Activated effector memory CD4-positive, alpha-beta T cell treated with Interleukin-2 at 50 U/mL for 16 hours (primary cell): ENCODE results near the gene BBC3.

ENCODE experiments used
- DNase-seq: peaks from one replicate; pipeline ENCODE4 v3.0.0-alpha.2; 2020

The BBC3 gene

DNA sequence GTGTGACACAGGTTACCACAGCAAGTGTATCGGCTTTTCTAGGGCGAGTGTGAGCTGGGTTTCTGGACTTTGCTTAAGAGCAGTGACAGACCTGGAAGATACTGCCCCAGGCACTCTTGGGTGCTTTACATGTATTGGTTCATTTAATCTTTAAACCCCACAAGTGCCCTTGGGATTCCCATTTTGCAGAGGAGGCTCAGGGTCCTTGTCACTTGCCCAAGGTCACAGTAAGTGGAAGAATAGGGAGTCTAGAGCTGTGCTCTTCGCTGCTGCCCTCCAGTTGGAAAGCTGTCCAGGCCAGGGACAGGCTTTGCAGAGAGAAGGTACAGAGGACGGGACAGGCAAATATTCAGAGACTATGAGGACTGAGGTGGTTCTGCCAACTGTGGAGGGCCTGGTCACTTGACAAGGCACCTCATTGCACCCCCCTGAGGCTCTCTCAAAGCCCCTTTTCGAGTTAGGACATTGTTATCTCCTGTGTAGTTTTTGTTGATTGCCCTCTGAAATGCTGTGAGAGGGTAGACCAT, 42.4 kb downstream of the BBC3 start:
- no peak for DNase-seq

DNA sequence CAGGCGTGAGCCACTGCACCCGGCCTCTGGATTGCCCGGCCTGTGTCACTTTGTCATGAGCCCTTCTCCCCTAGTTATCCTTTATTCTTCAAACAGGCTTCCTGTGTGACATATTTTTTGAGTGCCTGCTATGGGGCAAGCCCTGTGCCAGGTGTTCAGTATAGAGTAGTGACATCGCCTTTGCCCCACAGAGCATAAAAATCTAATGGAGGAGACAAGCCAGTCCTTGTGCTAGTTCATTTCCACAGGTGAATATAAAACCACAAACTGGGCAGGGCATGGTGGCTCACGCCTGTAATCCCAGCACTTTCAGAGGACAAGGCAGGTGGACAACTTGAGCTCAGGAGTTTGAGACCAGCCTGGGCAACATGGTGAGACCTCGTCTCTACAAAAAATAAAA, 43.2 kb downstream of the BBC3 start:
- no peak for DNase-seq

DNA sequence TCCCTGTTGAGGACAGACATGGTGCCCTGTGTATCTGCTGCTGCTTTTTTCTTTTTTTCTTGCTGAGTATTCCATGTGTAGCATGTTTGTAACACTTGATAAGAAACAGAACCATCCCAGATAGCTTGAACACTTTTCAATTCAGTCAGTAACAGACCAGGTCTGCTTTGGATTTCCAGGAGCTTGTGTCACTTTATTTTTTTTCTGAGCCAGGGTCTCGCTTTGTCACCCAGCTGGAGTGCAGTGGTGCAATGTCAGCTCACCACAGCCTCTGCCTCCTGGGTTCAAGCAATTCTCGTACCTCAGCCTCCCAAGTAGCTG, 43.7 kb downstream of the BBC3 start:
- DNase-seq: no peak

DNA sequence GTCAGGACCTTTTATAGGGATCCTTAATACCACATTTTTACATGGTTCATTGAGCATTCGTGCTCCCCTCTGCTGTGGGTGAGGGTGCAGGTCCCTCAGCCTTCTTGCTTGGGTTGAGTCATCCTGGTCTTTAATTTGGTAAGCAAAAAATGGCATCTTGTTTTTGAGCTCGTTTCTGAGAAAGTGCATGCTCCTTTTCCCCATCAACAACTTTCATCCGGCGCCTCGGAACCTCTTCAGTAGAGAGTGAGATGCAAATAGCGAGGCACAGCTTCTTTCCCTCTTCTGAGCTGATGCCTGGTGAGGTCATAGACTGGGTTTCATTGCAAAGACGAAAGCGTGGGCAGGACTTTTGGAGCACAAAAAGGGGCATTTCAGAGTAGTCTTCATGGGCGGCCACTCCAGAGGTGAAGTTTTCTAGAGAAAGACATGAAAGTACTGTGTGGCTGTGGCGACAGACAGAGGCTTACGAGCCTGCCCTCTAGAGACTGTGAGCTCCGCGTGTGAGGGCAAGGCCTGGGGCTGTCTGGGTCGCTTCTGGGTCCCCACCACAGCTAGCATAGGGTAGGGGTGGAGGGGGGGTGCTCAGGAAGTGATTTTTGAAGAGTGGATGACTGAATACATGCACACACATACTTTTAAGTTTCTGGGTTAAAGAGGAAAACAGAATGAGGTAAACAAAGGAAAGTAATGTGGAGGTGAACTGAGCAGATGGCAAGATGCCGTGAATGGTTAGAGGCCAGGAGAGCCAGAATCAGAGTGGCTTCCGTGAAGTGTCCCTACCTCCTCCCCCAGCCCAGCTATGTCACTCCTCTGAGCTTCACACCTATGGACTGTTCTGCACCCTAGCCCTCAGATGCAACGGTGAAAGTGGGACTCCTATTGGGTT, 44.3 kb downstream of the BBC3 start:
- DNase-seq: peak; percentile 75

DNA sequence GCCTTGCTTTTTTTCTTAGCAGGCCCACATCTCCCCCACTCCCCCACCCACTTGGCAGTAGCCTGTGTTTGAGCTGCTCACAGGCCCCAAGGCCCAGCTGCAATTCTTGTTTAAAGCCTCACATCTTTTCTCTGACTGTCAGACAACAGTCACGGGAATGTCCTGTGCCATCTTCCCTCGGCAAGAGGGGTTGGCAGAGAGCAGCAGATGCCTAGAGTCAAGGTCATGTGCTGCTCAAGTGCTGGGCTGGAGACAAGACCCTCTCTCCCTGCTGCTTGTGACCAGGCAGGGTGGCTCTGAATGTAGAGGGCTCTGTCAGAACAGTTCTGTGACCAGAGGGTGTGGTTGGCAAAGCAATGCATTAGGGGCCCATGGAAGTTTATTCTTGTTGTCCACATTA, 47.4 kb downstream of the BBC3 start:
- no peak for DNase-seq

DNA sequence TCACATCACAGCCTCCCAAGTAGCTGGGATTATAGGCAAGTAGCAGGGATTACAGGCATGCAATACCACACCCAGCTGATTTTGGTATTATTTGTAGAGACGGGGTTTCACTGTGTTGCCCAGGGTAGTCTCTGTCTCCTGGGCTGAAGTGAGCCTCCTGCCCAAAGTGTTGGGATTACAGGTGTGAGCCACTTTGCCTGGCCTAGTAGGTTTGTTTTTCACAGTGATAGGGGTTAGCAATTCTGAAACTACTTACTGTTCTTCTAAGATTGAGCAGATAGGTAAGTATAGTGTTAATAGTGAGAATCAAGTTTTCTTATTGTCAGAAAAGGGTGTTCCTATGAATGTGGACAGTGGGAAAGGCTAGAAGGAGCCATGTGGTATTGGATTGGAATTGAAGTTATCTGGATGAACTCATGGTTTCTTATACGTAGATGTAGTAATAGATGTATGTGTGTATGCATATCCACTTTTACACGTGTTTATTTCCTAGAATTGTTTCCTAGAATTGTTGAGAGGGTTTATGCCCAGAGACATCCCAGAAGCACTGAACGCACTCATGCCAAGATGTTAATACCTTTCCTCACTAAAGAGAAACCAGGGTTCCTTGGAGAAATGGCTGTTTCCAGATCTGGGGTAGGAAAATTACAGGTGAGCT, 51.2 kb downstream of the BBC3 start:
- no peak for DNase-seq

DNA sequence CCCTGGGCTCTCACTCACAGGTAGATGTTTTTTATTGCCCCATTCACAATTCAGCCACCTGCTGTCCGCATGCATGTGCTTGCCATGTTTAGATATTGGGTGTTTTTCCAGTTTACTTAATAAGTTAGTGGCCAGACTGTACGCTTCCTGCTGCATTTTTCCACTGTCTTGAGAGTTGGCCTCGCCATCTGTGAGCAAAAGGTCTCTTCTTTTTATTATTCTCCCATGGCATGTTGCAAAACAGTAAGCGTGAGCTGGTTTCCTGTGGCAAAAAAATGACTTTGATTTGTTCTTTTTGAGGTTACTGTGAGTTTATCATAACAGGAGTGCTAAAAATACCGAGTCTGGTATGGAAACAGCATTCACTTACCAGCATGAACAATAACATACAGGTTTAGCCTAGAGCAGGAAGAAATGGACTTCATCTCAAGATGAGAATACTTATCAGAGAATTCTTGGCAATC, 54.3 kb downstream of the BBC3 start:
- DNase-seq: peak; percentile 18

DNA sequence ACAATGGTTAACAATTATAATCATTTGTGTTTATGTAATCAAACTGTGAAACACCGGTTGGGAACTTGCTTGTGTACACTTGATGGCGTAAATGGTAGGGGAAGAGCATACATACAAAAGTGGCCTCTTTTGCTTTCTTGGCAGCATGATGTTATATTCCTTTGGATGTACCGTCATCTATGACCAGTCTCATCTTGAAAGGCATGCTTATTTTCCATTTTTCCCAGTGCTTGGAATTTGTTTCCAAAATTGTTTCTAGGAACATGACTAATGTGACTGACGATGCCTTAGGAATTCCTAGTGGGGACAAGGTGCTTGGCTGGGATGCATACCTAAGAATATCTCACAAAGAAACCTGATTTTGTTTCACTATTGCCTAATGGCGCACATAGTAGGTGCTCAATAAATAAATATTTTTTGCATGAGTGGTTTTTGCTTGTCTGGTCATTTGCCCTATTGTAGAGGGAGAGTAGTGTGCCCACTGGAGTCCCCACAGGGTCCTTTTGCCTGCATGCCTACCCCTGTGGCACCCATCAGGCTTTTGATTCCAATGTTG, 54.9 kb downstream of the BBC3 start:
- DNase-seq: no peak

DNA sequence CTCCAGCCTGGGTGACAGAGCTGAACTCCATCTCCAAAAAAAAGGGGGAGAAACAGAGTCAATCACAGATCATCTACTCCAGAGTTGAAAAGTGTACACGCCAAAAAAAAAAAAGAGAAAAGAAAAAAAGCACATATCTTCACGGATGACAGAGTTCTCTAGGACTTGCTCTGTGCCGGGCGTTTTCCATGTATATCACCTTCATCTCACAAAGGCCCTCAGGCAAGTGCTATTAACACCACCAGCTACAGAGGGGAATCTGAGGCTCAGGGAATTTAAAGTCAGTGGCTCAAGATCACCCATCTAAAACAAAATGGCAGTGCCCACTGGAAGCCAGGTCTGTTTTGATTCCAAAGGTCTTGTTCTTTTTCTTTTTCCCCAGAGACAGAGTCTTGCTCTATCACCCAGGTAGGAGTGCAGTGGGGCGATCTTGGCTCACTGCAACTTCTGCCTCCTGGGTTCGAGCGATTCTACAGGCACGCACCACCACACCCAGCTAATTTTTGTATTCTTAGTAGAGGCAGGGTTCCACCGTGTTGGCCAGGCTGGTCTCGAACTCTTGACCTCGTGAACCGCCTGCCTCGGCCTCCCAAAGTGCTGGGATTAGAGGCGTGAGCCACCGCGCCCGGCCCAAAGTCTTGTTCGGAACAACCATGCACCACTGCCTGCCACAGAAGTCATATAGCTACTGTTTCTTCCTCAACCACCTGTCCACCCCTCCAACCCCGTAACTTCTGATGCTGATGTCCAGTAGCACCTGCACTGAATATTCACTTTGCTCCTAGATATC, 58.1 kb downstream of the BBC3 start:
- DNase-seq: no peak
